ENCODE measurements around the gene CHID1.

DNA sequence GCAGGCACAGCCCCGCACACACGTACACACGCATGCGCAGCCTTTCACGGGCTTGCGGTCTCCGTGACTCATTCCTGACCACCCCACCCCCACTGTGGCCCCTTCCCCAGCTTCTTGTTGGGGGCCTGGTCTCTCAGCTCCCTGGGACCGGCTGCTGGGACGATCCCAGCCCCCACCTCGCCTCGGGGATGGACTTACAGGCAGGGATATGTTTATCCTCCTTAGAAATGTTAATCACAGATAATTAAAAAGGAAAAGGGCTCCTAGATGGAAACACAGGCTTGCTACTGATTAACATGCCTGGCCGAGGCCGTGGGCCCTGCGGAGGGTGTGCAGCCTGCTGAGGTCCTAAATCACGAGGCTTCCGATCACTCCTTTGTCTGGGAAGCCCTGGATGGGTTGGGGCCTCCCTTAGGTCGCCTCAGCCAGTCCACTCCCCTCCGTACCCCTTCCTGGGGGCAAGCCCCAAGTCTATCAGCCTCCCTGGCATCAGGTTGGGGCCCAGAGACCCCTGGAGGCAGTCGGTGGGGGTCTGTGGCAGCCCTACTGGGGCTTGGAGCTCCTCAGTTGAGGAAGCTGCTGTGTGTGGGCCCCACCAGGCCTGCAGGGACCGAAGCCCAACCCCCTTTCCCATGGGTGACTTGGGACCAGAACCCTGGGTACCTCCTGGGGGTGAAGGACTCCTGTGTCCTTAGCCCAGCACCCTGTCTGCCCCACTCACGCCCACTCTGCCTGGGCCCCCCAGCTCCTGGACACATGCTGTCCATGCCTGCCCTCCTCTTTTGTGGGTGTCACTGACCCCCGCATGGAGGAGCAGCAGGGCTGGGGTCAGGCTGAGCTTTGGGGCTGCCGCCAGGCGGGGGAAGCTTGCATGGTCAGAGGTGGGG lies 47.3 kb downstream of the CHID1 start:
- TF ChIP-seq, protein P1, sequence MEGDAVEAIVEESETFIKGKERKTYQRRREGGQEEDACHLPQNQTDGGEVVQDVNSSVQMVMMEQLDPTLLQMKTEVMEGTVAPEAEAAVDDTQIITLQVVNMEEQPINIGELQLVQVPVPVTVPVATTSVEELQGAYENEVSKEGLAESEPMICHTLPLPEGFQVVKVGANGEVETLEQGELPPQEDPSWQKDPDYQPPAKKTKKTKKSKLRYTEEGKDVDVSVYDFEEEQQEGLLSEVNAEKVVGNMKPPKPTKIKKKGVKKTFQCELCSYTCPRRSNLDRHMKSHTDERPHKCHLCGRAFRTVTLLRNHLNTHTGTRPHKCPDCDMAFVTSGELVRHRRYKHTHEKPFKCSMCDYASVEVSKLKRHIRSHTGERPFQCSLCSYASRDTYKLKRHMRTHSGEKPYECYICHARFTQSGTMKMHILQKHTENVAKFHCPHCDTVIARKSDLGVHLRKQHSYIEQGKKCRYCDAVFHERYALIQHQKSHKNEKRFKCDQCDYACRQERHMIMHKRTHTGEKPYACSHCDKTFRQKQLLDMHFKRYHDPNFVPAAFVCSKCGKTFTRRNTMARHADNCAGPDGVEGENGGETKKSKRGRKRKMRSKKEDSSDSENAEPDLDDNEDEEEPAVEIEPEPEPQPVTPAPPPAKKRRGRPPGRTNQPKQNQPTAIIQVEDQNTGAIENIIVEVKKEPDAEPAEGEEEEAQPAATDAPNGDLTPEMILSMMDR (IDR thresholded peaks at IDR 0.05) = no peak
- TF ChIP-seq EZH2 (IDR thresholded peaks at IDR 0.05; ENCODE audit: borderline replicate concordance, insufficient read depth, low read depth, low read length, poor library complexity, severe bottlenecking) = no peak
